Breast epithelium (tissue), 4 donors: ENCODE results near the gene TRIM61. TPM values are rescaled to one million over a fixed set of nuclear protein-coding genes. Genes with fewer than 3 reads are reported as not detected.
"Not testable (repeated sequence)": the region's sequence is repeated elsewhere in the genome, so short reads cannot be mapped to it uniquely, and the experiment has no call there.

Experiments used
- DNase-seq, 2 donors: peaks; one replicate each; pipeline ENCODE4 v3.0.0-alpha.2; 2019; ENCODE audit warnings: low spot score in 2 of 2
- H3K27ac ChIP-seq, 2 donors: fragments of 200-600 bp; sonication (generic) in 1 of 2; one replicate each; pipeline ENCODE4 v1.5.1; 2016 to 2019; ENCODE audit warnings: mild to moderate bottlenecking in 1 of 2
- H3K27me3 ChIP-seq, 2 donors: fragments of 200-600 bp; sonication (generic) in 1 of 2; one replicate each; pipeline versions ENCODE4 v1.5.1 to v1.6.0; 2017 to 2019; ENCODE audit warnings: control low read depth in 1 of 2, mild to moderate bottlenecking in 1 of 2
- H3K36me3 ChIP-seq: fragments of 200-600 bp; one replicate; pipeline ENCODE4 v1.5.1; 2019
- H3K4me1 ChIP-seq, 2 donors: fragments of 200-600 bp; sonication (generic); one replicate each; pipeline ENCODE4 v1.5.1; 2016 to 2019; ENCODE audit warnings: control low read depth in 1 of 2
- H3K4me3 ChIP-seq, 3 donors: fragments of 200-600 bp; sonication (generic); 1 replicate in 2 of 3; 2 replicates in 1 of 3; pipeline ENCODE4 v1.5.1; 2016 to 2019; ENCODE audit warnings: mild to moderate bottlenecking in 3 of 3, moderate library complexity in 2 of 3
- H3K9me3 ChIP-seq, 2 donors: fragments of 200-600 bp; sonication (generic) in 1 of 2; one replicate each; pipeline ENCODE4 v1.5.1; 2016 to 2019; ENCODE audit warnings: control low read depth in 1 of 2
- CTCF ChIP-seq, 3 donors: fragments of 450-650 bp; IDR thresholded peaks; one replicate each; pipeline ENCODE4 v1.5.1; 2016 to 2017; ENCODE audit warnings: antibody characterized with exemption in 3 of 3, mild to moderate bottlenecking in 3 of 3, moderate library complexity in 3 of 3
- POLR2A ChIP-seq: fragments of 450-650 bp; IDR thresholded peaks from one replicate; pipeline ENCODE4 v1.6.1; 2016; ENCODE audit warnings: antibody characterized with exemption, mild to moderate bottlenecking, moderate library complexity
- POLR2AphosphoS5 ChIP-seq, 3 donors: sonication (generic); formaldehyde crosslinking; IDR thresholded peaks; one replicate each; pipeline ENCODE4 v1.6.1; 2017; ENCODE audit warnings: antibody characterized with exemption in 3 of 3
- intact Hi-C: fragments of 100-400 bp; cut with DNase I; formaldehyde crosslinking; loops from one replicate; pipeline ENCODE4 v1.15.1; 2023; ENCODE audit warnings: low total_unique reads
- total RNA-seq, 3 donors: library from RNA; depleted of rRNA; stranded (reverse); fragments of >200 nt; gene quantifications; one replicate each; pipeline ENCODE4 v1.1.0, GENCODE V29; 2016

TRIM61 gene
- total RNA-seq, 3 donors from 2014 or later: 0.33 to 0.96 (median 0.44) TPM

- TF ChIP-seq CTCF (IDR thresholded peaks at IDR 0.05): no peak
- DNase-seq: no peak
- Histone ChIP-seq H3K4me1 (no peaks in the 10 kb centered on the region), H3K9me3 (no peaks in the 10 kb centered on the region), H3K27me3 (no peaks in the 10 kb centered on the region), H3K36me3 (no peaks in the 10 kb centered on the region), H3K4me3 (no peak overlapping the region), H3K27ac (no peak overlapping the region)
- intact Hi-C loops: loop anchor here (5.0 kb wide), 1 partner anchor 1523 kb away; no protein-coding TSS in a partner anchor
Observed at GRCh38 chr4:165005352-165005925, 28.0 kb upstream of the TRIM61 start.

- H3K4me1 ChIP-seq, H3K27me3 ChIP-seq, H3K27ac ChIP-seq, DNase-seq, H3K9me3 ChIP-seq, H3K4me3 ChIP-seq, intact Hi-C loops, H3K36me3 ChIP-seq: not testable (repeated sequence)
Observed at GRCh38 chr4:165001957-165002356, 24.5 kb upstream of the TRIM61 start.

- DNase-seq, H3K4me3 ChIP-seq, intact Hi-C loops, H3K27ac ChIP-seq, H3K4me1 ChIP-seq, H3K27me3 ChIP-seq, H3K36me3 ChIP-seq, H3K9me3 ChIP-seq: not testable (repeated sequence)
Observed at GRCh38 chr4:164998526-164999080, 21.1 kb upstream of the TRIM61 start.

GRCh38 chr4:164997941-164998340 is 20.5 kb upstream of the TRIM61 start:
- TF ChIP-seq POLR2AphosphoS5 (IDR thresholded peaks at IDR 0.05) (no peak), POLR2A (no peak), CTCF (IDR thresholded peaks at IDR 0.05) (no peak)
- H3K36me3 ChIP-seq: no peaks in the 10 kb centered on the region
- intact Hi-C loops: no loop called here
- H3K4me1 ChIP-seq: no peaks in the 10 kb centered on the region
- H3K9me3 ChIP-seq: no peaks in the 10 kb centered on the region
- H3K27me3 ChIP-seq: no peaks in the 10 kb centered on the region
- no peak overlapping the region for H3K4me3 ChIP-seq
- no peak overlapping the region for H3K27ac ChIP-seq
- no peak for DNase-seq

- intact Hi-C loops: no loop called here
- Histone ChIP-seq H3K9me3 (no peaks in the 10 kb centered on the region), H3K27ac (no peak overlapping the region), H3K4me3 (no peak overlapping the region), H3K27me3 (no peaks in the 10 kb centered on the region), H3K36me3 (no peaks in the 10 kb centered on the region), H3K4me1 (no peaks in the 10 kb centered on the region)
- DNase-seq: no peak
- TF ChIP-seq POLR2AphosphoS5 (IDR thresholded peaks at IDR 0.05) (no peak), CTCF (IDR thresholded peaks at IDR 0.05) (no peak), POLR2A (no peak)
Observed at GRCh38 chr4:164997324-164997723, 19.9 kb upstream of the TRIM61 start.

GRCh38 chr4:164996123-164996522 is 18.7 kb upstream of the TRIM61 start:
- H3K4me1 ChIP-seq, H3K36me3 ChIP-seq, H3K4me3 ChIP-seq, DNase-seq, H3K27me3 ChIP-seq, H3K27ac ChIP-seq, intact Hi-C loops, H3K9me3 ChIP-seq: not testable (repeated sequence)

GRCh38 chr4:164990786-164991185 is 13.3 kb upstream of the TRIM61 start:
- H3K36me3 ChIP-seq, H3K27me3 ChIP-seq, H3K4me1 ChIP-seq, H3K4me3 ChIP-seq, intact Hi-C loops, H3K27ac ChIP-seq, H3K9me3 ChIP-seq, DNase-seq: not testable (repeated sequence)
